Naive thymus-derived CD4-positive, alpha-beta T cell (primary cell): ENCODE results near the gene MRPS35. TPM values are rescaled to one million over a fixed set of nuclear protein-coding genes. Genes with fewer than 3 reads are reported as not detected.
A peak's percentile ranks its signal among the peaks of the same experiment; 100 is the strongest.

Experiments used
- ATAC-seq: fragments of 150-1000 bp; cut with Tn5 transposase; 2 replicates; pipeline ENCODE4 v1.10.0; 2021; ENCODE audit warnings: mild to moderate bottlenecking, moderate library complexity
- CTCF ChIA-PET: fragments of 350-600 bp; sonication (Branson Sonifier 250); formaldehyde crosslinking; loops from one replicate; lab custom pipeline; 2021; ENCODE audit warnings: antibody characterized with exemption; lab: Charles Lee
- POLR2A ChIA-PET: fragments of 350-600 bp; sonication (Branson Sonifier 250); formaldehyde crosslinking; loops from one replicate; lab custom pipeline; 2021; ENCODE audit warnings: antibody characterized with exemption, inconsistent platforms; lab: Charles Lee
- DNase-seq, 9 donors: peaks; one replicate each; pipeline versions ENCODE4 v3.0.0 to v3.0.0-alpha.2; 2020 to 2022; ENCODE audit warnings: mixed read lengths in 1 of 9
- H3K27ac ChIP-seq: one replicate; pipeline ENCODE4 v1.7.0; 2013; ENCODE audit warnings: mild to moderate bottlenecking, low read depth, low read length, moderate library complexity
- H3K27me3 ChIP-seq, 2 donors: one replicate each; pipeline ENCODE4 v1.7.0; 2013; ENCODE audit warnings: low read length in 2 of 2, mild to moderate bottlenecking in 2 of 2, moderate library complexity in 2 of 2; ENCODE audit not compliant: control insufficient read depth in 2 of 2, insufficient read depth in 2 of 2
- H3K36me3 ChIP-seq, 3 experiments: 1 replicate in 2 of 3; 2 replicates in 1 of 3; pipeline ENCODE4 v1.7.0; 2013; ENCODE audit warnings: low read length in 3 of 3, mild to moderate bottlenecking in 3 of 3, moderate library complexity in 1 of 3; ENCODE audit not compliant: insufficient read depth in 3 of 3, control insufficient read depth in 2 of 3
- H3K4me1 ChIP-seq, 2 donors: one replicate each; pipeline ENCODE4 v1.7.0; 2013; ENCODE audit warnings: low read length in 2 of 2, mild to moderate bottlenecking in 2 of 2, moderate library complexity in 1 of 2; ENCODE audit not compliant: control insufficient read depth in 2 of 2, insufficient read depth in 2 of 2
- H3K4me3 ChIP-seq: 2 replicates; pipeline ENCODE4 v1.7.0; 2013; ENCODE audit warnings: mild to moderate bottlenecking, low read length
- H3K9me3 ChIP-seq, 3 experiments: 1 replicate in 2 of 3; 2 replicates in 1 of 3; pipeline ENCODE4 v1.7.0; 2013; ENCODE audit warnings: low read length in 3 of 3; ENCODE audit not compliant: control insufficient read depth in 2 of 3
- H3K27ac Mint-ChIP-seq, 9 donors: one replicate each; pipeline ENCODE4 v1.8.0; 2020 to 2022; ENCODE audit warnings: mixed read lengths in 9 of 9, mild to moderate bottlenecking in 8 of 9, moderate library complexity in 5 of 9, inconsistent platforms in 2 of 9
- H3K27me3 Mint-ChIP-seq, 5 donors: one replicate each; pipeline ENCODE4 v1.8.0; 2021 to 2022; ENCODE audit warnings: mixed read lengths in 5 of 5, mild to moderate bottlenecking in 1 of 5
- H3K36me3 Mint-ChIP-seq, 5 donors: one replicate each; pipeline ENCODE4 v1.8.0; 2020 to 2022; ENCODE audit warnings: mixed read lengths in 5 of 5, mild to moderate bottlenecking in 3 of 5, inconsistent platforms in 1 of 5
- H3K4me1 Mint-ChIP-seq, 7 donors: one replicate each; pipeline ENCODE4 v1.8.0; 2020 to 2022; ENCODE audit warnings: mixed read lengths in 7 of 7, mild to moderate bottlenecking in 3 of 7, inconsistent platforms in 1 of 7
- H3K4me3 Mint-ChIP-seq, 10 donors: one replicate each; pipeline ENCODE4 v1.8.0; 2020 to 2022; ENCODE audit warnings: mild to moderate bottlenecking in 10 of 10, mixed read lengths in 10 of 10, moderate library complexity in 6 of 10, inconsistent platforms in 2 of 10
- H3K9me3 Mint-ChIP-seq, 11 donors: one replicate each; pipeline ENCODE4 v1.8.0; 2020 to 2022; ENCODE audit warnings: mixed read lengths in 11 of 11, mild to moderate bottlenecking in 4 of 11, inconsistent platforms in 1 of 11, moderate library complexity in 1 of 11
- intact Hi-C, 2 donors: fragments of 100-400 bp; cut with micrococcal nuclease; formaldehyde crosslinking; loops; one replicate each; pipeline ENCODE4 v1.15.1; 2023
- polyA plus RNA-seq, 2 donors: library from polyadenylated mRNA; unstranded; fragments of 300-500 nt; fragmentation: Illumina TruSeq; gene quantifications; one replicate each; pipeline ENCODE4 v1.2.3, GENCODE V29; 2021
- total RNA-seq, 6 experiments: library from RNA in 5 of 6; stranded (reverse) in 5 of 6; gene quantifications; 1 replicate in 5 of 6; 2 replicates in 1 of 6; pipeline ENCODE4 v1.2.3 and lab custom pipeline; 2021 to 2026

Gene MRPS35
- total and polyA plus RNA-seq, 7 experiments from 2014 or later = 19.9 to 64.8 (median 23.8) TPM

DNA sequence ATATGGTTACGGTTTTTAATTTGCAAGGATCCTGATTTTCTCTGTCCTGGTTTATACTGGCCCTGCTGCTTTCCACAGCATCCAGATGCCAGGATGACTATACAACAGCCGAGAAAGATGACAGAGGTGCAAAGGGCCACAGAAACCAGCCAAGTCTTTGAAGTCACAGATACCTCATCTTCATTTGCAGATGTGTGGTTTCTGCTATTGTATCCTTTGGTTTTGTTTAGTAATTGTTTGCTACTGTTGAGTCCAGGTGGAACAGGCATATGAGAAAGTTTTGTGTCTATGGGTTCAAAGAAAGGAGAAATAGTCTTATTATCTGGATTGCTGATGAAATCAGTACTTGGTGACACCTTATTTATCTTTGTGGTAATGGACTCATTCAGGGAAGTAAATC is 52.1 kb downstream of the MRPS35 start:
- intact Hi-C loops = no loop called here

DNA sequence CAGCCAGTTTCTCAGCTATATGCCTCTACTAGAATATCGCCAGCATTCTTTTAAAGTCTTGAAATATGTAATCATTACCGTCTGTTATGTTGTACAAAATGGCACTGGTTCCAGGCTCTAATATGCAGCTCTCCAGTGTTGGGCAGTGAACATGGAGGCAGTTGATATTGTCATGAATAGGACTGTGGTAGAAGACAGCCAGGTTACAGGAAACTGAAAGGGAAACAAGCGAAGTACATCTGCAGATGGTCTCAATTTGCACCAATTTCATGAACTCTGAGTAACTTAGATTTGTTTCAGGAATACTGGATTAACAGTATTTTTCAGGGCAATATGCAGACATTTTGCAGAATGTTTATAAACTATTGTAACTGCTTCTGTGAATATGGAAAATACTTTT is 56.0 kb downstream of the MRPS35 start:
- Histone ChIP-seq H3K4me1 (no peaks in the 10 kb centered on the region), H3K9me3 (no peaks in the 10 kb centered on the region), H3K27ac (no peak overlapping the region), H3K4me3 (no peak overlapping the region), H3K27me3 (no peaks in the 10 kb centered on the region), H3K36me3 (no peaks in the 10 kb centered on the region)
- DNase-seq (no peak), ATAC-seq (no peak)
- POLR2A ChIA-PET = interaction anchor here (1.1 to 1.3 kb wide), 3 partner anchors 11 to 55 kb away, joined by 3 to 5 read pairs (median 3); partner anchors contain the start of genes KLHL42 and MANSC4
- Mint-ChIP-seq H3K36me3 (peaks cover 0 to 9% (median 0%) of the 10 kb centered on the region in 5 donors), H3K27me3 (peaks cover 0 to 11% (median 0%) of the 10 kb centered on the region in 5 donors), H3K4me3 (no peak overlapping the region), H3K4me1 (peaks cover 0 to 26% (median 0%) of the 10 kb centered on the region in 7 donors), H3K27ac (no peak overlapping the region), H3K9me3 (no peaks in the 10 kb centered on the region)
- intact Hi-C loops = no loop called here
- CTCF ChIA-PET = no interaction called here

More for the DNA sequence above, 52.1 kb downstream of the MRPS35 start:
- peaks cover 0 to 3% (median 0%) of the 10 kb centered on the region in 5 donors for H3K27me3 Mint-ChIP-seq
- H3K9me3 Mint-ChIP-seq = no peaks in the 10 kb centered on the region
- H3K4me1 Mint-ChIP-seq = peaks cover 0 to 26% (median 0%) of the 10 kb centered on the region in 7 donors
- POLR2A ChIA-PET = interaction anchor here (0.6 kb wide), 1 partner anchor 49 kb away, joined by 4 read pairs; no protein-coding TSS in a partner anchor
- CTCF ChIA-PET = no interaction called here
- Histone ChIP-seq H3K4me3 (no peak overlapping the region), H3K36me3 (no peaks in the 10 kb centered on the region), H3K27me3 (no peaks in the 10 kb centered on the region), H3K4me1 (no peaks in the 10 kb centered on the region), H3K9me3 (no peaks in the 10 kb centered on the region), H3K27ac (no peak overlapping the region)
- H3K36me3 Mint-ChIP-seq = peaks cover 0 to 11% (median 0%) of the 10 kb centered on the region in 5 donors
- no peak overlapping the region for H3K4me3 Mint-ChIP-seq
- H3K27ac Mint-ChIP-seq = no peak overlapping the region
- DNase-seq (no peak), ATAC-seq (no peak)

GRCh38 chr12:27769142-27769673 is 58.6 kb downstream of the MRPS35 start:
- no peak for DNase-seq
- no peak for ATAC-seq
- Histone ChIP-seq H3K4me1 (no peaks in the 10 kb centered on the region), H3K4me3 (no peak overlapping the region), H3K36me3 (no peaks in the 10 kb centered on the region), H3K27me3 (no peaks in the 10 kb centered on the region), H3K27ac (no peak overlapping the region), H3K9me3 (no peaks in the 10 kb centered on the region)
- H3K36me3 Mint-ChIP-seq = peaks cover 0 to 2% (median 0%) of the 10 kb centered on the region in 5 donors
- H3K27ac Mint-ChIP-seq = no peak overlapping the region
- ChIA-PET POLR2A (no interaction called here), CTCF (no interaction called here)
- no peaks in the 10 kb centered on the region for H3K9me3 Mint-ChIP-seq
- H3K27me3 Mint-ChIP-seq = peaks cover 0 to 18% (median 0%) of the 10 kb centered on the region in 5 donors
- peaks cover 0 to 11% (median 0%) of the 10 kb centered on the region in 7 donors for H3K4me1 Mint-ChIP-seq
- no peak overlapping the region for H3K4me3 Mint-ChIP-seq
- intact Hi-C loops = no loop called here

DNA sequence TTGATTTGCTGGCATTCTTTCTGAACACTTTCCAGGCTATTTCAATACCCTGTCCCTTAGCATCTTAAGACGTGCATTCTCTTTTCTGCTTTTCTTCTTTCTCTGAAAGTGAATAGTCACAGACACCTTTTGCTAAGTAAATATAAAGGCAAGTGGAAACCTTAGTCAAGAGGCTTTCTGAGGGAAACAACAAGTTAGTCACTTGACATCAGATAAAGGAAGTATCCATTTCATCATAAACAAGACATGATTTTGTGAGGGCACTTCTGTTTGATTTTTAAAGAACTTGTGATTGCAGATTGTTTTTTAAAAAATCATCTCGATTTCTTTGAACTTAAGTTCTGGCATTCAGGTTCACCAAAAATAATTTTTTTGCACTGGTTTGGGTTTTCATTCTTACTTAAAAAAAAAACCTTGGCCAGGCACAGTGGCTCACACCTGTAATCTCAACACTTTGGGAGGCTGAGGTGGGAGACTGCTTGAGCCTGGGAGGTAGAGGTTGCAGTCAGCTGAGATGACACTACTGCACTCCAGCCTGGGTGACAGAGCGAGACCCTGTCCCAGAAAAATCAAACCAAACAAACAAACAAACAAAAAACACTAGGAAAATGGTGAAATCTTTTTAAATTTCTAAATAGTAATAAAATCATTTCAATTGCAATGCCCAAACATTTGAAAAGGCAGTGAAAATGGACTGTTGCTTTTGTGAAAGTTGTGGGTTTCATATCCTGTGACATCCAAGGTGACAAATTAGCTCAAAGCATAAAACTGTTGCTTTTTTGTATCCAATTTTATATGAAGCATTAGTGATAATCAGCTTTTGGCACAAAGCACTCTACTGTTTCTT is 61.1 kb downstream of the MRPS35 start:
- ChIA-PET CTCF (no interaction called here), POLR2A (interaction anchor here (0.7 to 1.2 kb wide), 2 partner anchors 14 to 17 kb away, joined by 3 read pairs; no protein-coding TSS in a partner anchor)
- Histone ChIP-seq H3K27me3 (no peaks in the 10 kb centered on the region), H3K36me3 (no peaks in the 10 kb centered on the region), H3K9me3 (no peaks in the 10 kb centered on the region), H3K4me3 (no peak overlapping the region), H3K4me1 (no peaks in the 10 kb centered on the region), H3K27ac (no peak overlapping the region)
- intact Hi-C loops = no loop called here
- Mint-ChIP-seq H3K36me3 (no peaks in the 10 kb centered on the region), H3K27me3 (peaks cover 0 to 22% (median 0%) of the 10 kb centered on the region in 5 donors), H3K9me3 (no peaks in the 10 kb centered on the region), H3K4me3 (no peak overlapping the region), H3K27ac (no peak overlapping the region), H3K4me1 (peaks cover 0 to 5% (median 0%) of the 10 kb centered on the region in 7 donors)
- ATAC-seq (no peak), DNase-seq (no peak)

GRCh38 chr12:27772328-27773049 is 61.9 kb downstream of the MRPS35 start:
- Histone ChIP-seq H3K27ac (no peak overlapping the region), H3K4me1 (no peaks in the 10 kb centered on the region), H3K36me3 (no peaks in the 10 kb centered on the region), H3K4me3 (no peak overlapping the region), H3K9me3 (no peaks in the 10 kb centered on the region), H3K27me3 (no peaks in the 10 kb centered on the region)
- intact Hi-C loops = no loop called here
- Mint-ChIP-seq H3K9me3 (no peaks in the 10 kb centered on the region), H3K36me3 (no peaks in the 10 kb centered on the region), H3K4me3 (no peak overlapping the region), H3K27ac (no peak overlapping the region), H3K27me3 (peaks cover 0 to 24% (median 0%) of the 10 kb centered on the region in 5 donors), H3K4me1 (peaks cover 0 to 3% (median 0%) of the 10 kb centered on the region in 7 donors)
- ATAC-seq (no peak), DNase-seq (no peak)
- ChIA-PET POLR2A (interaction anchor here (0.7 kb wide), 1 partner anchor 15 kb away, joined by 3 read pairs; no protein-coding TSS in a partner anchor), CTCF (no interaction called here)

- Histone ChIP-seq H3K4me1 (peaks cover 5 to 12% of the 10 kb centered on the region in 2 donors), H3K9me3 (no peaks in the 10 kb centered on the region), H3K4me3 (no peak overlapping the region), H3K36me3 (peaks cover 0 to 4% (median 0%) of the 10 kb centered on the region in 3 experiments), H3K27ac (no peak overlapping the region), H3K27me3 (no peaks in the 10 kb centered on the region)
- intact Hi-C loops = no loop called here
- Mint-ChIP-seq H3K9me3 (no peaks in the 10 kb centered on the region), H3K27me3 (peaks cover 0 to 29% (median 0%) of the 10 kb centered on the region in 5 donors), H3K27ac (peak overlapping the region in 1 of 9 donors; percentile 72), H3K4me3 (peak overlapping the region in 1 of 10 donors; percentile 14), H3K36me3 (peaks cover 0 to 6% (median 0%) of the 10 kb centered on the region in 5 donors), H3K4me1 (peaks cover 13 to 23% (median 19%) of the 10 kb centered on the region in 7 donors)
- ChIA-PET CTCF (no interaction called here), POLR2A (no interaction called here)
- ATAC-seq = no peak
- no peak for DNase-seq
Measured at GRCh38 chr12:27777141-27777540, 66.5 kb downstream of the MRPS35 start.
